ENCODE results near the gene C11orf97.
"Not testable (repeated sequence)": the region's sequence is repeated elsewhere in the genome, so short reads cannot be mapped to it uniquely, and the experiment has no call there.

C11orf97 gene

GRCh38 chr11:94558468-94558867 lies 46.2 kb downstream of the C11orf97 start:
- no peak for DNase-seq

- no peak for DNase-seq
Observed at GRCh38 chr11:94558932-94559331, 46.7 kb downstream of the C11orf97 start.

DNA sequence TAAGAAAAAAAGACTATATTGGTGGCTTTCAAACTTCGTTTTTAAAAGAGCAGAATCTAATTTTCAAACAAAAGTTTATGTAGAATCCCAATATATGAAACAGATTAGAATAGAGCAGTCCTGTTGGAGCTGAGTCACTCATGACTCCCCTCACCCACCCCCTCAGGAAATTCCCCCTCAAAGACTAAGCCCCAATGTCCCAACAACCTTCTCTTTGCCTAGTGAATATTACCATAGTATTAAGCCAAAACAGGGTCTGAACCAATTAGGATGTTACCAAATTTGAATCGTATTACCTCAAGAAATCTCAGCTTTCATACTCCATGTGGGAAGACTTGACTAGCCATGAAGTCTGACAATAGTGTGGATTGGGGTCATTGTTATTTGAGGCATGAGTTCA lies 47.1 kb downstream of the C11orf97 start:
- no peak for DNase-seq

DNA sequence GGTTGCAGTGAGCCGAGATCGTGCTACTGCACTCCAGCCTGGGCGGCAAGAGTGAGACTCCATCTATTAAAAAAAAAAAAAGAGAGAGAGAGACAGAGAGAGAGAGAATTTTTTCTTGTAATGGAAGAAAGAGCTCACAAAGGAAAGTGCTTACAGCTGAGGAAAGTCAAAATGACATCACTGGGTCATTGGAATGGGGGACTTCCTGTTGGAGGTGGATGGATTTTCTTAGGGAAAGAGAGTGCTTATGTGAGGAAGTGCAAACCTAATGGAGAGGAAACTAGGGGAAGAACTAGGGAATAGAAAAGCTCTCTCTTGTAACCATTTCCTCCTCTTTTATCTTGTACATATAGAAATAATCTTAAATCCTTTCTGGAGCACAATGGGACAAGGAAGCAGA lies 48.6 kb downstream of the C11orf97 start:
- no peak for DNase-seq

- DNase-seq = no peak
Observed at GRCh38 chr11:94563176-94563847, 51.1 kb downstream of the C11orf97 start.

- DNase-seq = no peak
Observed at GRCh38 chr11:94563848-94564467, 51.7 kb downstream of the C11orf97 start.

- no peak for DNase-seq
Observed at GRCh38 chr11:94567181-94567670, 55.0 kb downstream of the C11orf97 start, which contains the start of gene PIWIL4. PIWIL4 (plus strand) TSS chr11:94567368; CDS start chr11:94567519, 151 bp downstream.

DNA sequence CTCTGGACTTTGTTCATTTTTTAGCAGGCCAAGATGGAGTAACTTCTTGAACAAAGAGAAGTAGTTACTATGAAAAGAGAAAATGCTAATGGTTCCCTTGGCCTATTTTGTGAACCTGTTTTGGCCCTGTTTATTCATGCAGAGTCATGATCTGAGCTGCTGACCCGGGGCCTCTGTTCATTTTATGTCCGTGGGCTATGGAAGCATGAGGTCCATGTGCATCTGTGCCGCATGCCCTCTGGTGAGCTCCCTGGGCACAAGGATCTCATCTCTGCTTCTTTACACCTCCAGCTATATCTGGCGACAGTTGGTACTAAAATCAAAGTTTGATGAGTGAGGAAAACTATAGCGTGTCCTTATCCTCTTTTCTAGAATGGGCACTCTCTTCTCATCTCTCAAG lies 55.9 kb downstream of the C11orf97 start:
- DNase-seq = no peak

DNA sequence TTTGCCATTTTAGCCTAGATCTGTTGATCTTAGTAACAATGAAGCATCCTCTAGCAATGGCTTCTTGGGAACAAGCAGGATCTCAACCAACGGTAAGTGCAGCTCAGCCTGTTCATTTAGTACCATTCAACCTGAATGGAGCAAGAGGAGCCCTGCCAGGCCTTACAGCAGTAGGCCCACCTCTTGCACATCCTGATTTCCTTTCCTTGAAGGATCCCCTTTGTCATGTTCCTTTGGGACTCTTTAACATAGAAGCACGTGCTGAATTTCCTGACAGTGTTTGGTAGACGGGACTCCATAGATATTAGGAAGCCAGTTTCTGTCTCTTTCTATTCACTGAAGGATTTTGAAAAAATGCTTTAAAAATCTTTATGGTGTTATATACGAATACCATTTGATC lies 56.5 kb downstream of the C11orf97 start:
- no peak for DNase-seq

DNA sequence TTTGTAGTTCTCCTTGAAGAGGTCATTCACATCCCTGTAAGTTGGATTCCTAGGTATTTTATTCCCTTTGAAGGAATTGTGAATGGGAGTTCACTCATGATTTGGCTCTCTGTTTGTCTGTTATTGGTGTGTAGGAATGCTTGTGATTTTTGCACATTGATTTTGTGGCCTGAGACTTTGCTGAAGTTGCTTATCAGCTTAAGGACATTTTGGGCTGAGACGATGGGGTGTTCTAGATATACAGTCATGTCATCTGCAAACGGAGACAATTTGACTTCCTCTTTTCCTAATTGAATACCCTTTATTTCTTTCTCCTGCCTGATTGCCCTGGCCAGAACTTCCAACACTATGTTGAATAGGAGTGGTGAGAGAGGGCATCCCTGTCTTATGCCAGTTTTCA lies 60.7 kb downstream of the C11orf97 start:
- not testable (repeated sequence) for DNase-seq

- DNase-seq = no peak
Observed at GRCh38 chr11:94574193-94574961, 62.1 kb downstream of the C11orf97 start.

GRCh38 chr11:94576306-94576705 lies 64.0 kb downstream of the C11orf97 start:
- DNase-seq = no peak

- DNase-seq = no peak
Observed at GRCh38 chr11:94577841-94578240, 65.6 kb downstream of the C11orf97 start.

Data from NCI-H526 treated with DMSO at 0.1 percent for 48 hours (cell line).